ENCODE data around the gene PPP1R12C.
A peak's percentile ranks its signal among the peaks of the same experiment; 100 is the strongest.

PPP1R12C gene

DNA sequence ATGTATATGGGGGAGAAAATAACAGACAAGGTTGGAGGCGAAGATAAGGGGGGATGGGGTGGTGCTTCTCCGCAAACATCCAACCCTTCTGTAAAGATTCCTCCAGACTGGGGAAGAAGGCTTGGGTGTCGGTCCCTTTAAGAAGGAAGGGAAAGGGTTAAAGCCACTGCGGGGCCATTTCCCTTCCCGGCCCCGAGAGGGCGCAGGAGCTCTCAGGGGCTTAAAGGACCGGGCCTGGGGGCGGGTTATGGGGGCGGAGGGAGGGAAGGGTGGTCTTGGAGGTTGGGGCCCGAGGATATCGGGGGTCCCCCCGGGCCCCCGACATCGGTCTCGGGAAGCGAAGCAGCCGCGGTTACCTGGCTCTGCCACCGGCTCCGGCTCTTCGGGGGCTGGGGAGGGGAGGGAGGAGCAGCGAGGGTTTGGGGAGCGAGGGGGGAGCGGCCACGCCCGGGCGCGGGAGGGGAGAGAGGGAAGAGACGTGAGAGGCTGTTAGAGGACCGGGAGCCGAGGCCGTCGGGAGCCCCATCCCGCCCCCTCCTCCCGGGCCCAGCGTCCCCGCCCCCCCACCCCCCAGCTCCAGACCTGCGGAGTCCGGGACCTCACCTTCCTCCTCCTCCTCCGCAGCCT is 28.8 kb upstream of the PPP1R12C start:
- no peak for DNase-seq

DNA sequence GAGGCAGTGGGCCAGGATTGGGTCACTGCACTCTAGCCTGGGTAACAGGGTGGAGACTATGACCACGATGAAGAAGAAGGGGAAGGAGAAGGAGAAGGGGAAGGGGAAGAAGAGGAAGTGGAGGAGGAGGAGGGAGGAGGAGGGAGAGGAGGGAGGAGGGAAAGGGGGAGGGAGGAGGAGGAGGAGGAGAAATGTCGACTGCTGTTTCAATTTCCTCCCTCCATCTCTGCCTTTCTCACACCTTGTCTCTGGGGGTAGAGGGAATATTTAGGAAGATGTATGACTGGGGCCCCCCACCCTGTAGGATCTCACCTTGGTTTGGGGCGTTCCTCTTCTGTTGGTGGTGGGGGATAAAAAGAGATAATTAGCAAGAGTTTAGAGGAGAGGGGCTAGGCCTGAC is 27.8 kb upstream of the PPP1R12C start:
- no peak for DNase-seq

DNA sequence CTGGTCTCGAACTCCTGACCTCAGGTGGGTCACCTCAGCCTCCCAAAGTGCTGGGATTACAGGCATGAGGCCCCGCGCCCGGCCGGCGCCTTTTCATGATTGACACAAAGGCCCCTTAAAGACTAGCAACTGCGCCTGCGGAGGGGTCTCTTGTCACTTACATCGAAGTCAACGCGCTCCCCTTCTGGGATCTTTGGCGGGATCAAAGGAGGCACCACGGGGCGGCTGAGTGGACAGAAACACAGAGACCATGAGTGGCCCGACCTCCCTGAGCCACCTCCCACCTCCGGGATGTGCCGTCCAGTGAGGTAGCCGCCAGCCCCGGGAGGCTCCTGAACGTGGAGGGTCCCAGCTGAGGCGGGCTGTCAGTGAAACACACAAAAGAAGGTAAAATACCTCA is 24.3 kb upstream of the PPP1R12C start:
- DNase-seq, result no peak

DNA sequence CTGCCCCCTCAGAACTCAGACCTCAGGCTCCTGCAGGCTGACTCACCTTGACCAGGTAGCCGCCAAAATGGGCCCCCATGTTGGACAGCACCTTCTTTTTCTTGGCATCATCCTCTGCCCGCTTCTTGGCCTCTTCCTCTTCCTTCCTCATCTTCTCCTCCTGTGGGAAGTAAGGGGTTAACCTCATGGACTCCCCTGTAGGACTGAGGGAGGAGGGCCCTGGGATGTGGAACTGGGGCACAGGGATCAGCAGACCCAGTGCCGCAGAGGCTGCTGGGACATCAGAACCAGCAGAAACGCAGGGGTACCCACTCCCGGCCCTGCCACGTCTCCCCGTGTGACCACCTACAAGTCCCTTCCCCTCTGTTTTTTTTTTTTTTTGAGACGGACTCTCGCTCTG is 20.5 kb upstream of the PPP1R12C start:
- no peak for DNase-seq

DNA sequence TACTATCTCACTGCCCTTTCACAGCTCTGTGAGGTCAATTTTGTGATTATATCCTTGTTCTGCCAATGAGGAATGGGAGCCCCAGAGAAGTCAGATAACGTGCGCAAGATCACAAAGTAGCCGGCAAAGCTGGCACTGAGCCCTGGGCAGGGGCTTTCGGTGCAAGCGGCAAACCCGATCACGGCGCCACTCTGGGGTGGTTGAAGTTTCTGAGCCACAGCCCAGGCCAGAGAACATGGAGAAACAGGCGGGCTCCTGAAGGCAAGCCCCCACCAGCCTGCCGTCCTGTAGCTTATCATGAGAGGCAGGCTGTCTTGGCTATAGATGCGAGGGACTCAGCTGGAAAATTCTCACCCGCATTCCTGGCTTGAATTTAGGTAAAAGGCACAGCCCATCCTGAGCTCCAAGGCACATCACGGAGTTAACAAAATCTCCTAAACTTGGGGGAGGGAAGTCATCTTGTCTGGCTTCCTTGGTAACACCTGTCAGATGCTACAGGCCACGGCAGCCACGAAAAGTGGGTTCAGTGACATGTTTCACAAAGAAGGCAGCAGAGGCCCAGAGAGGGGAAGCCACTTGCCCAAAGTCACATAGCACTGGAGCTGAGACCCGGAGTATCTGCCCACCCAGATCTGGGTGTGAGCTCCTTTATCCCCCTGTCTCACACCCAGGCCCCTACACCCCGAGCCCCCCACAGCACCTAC is 19.1 kb upstream of the PPP1R12C start:
- DNase-seq, result no peak

DNA sequence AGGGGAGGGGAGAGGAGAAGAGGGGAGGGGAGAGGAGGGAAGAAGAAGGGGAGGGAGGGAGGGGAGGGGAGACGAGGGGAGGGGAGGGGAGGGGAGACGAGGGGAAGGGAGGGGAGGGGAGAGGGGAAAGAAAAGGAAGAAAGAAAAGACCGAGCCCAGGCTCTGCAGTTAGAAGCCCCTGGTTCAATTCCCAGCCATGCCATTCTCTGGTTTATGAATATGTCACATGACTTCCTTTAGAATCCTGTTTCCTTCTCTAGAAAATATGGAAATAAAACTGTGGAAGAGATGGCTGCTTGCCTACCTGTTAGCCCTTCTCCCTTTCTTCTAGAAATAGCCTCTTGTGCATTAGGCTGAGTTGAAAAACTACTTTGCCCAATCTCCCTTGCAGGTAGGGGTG is 17.3 kb upstream of the PPP1R12C start:
- DNase-seq, result no peak

DNA sequence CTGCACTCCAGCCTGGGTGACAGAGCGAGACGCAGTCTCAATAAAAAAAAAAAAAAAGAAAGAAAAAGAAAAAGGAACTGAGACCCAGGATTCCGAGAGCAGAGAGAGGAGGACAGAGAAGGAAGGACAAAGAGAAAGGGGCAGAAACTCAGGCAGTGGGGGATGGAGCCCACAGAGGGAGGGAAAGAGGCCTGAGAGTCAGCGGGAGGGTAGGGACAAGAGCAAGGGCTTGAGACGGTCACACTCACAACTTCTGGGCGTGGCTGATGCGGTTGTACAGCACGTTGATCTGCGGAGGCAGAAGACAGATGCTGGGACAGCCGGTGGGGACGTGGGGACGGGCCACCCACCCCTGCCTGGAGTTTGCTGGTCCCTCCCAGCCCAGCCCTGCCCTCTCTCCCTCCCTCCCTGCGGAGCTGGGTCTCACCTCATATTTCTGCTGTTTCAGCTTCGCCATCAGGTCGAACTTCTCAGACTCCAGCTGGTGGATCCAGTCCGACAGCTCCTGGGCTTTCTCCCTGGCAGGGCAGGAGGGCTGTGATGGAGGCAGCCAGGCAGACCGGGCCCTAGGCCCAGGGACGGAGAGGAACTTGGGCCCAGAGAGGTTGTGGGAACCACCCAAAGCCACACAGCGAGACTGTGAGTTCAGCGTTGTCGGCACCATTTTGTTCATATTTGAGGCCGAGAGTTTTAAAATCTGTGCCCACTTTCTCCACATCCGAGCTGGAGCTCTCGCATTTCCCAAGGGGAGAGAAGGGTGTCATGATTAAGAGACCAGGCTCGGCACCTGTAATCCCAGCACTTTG is 16.4 kb upstream of the PPP1R12C start:
- DNase-seq, result no peak

DNA sequence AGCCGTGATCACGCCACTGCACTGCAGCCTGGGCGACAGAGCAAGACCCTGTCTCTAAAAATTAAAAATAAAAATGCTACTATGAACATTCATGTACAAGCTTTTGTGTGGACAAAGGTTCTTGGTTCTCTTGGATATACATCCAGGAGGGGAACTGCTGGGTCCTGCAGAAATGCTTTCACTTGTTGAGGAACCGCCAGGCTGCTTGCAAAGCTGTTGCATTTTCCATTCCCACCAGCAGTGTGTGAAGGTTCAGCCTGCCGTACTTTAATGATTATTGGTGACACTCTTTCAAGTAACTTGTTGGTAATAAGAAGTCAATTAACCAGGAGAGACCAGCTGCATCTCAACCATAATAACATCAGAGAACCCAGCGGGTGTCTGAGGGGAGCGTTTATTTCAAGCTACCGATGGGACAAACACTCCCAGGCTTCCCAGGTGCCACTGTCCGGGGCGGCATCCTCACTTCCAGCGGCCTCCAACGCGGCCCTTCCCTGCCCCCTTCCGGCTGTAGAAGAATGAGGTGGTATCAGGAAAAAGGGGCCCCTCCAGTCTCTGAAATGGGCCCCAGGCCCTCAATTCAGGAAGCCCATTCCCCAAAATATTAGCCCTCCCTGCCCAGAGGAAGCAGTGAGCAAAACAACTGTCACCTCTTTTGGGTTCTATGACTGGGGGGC is 15.2 kb upstream of the PPP1R12C start:
- DNase-seq, result no peak

DNA sequence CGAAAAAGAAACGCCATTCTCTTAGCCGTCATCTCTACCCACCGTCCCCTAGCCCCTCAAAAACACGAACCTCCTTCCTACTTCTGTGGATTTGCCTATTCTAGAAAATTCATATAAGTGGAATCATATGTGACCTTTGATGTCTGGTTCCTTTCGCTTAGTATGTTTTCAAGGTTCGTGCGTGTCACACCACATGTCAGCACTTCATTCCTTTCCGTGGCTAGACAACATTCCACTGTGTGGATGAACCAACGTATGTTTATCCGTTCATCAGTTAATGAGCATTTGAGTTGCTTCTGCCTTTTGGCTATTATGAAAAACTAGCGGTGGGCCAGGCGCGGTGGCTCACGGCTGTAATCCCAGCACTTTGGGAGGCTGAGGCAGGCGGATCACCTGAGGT is 14.0 kb upstream of the PPP1R12C start:
- no peak for DNase-seq

DNA sequence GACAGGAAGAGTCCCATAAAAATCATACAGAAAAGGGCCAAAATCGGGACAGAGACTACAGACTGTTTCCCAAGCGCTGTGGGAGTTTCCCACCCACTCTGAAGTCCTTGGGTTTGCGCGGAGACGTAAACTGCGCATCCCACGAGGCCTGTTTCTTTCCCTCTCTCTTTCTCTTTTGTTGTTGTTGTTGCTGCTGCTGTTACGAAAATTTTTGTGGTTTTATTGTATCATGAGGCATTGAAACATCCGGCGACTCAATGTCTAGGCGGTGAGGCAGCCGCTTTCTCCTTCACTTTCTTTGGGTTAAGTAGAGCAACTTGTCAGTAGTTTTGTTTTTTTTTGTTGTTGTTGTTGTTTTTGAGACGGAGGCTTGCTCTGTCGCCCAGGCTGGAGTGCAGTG is 1.6 kb upstream of the PPP1R12C start:
- no peak for DNase-seq

DNA sequence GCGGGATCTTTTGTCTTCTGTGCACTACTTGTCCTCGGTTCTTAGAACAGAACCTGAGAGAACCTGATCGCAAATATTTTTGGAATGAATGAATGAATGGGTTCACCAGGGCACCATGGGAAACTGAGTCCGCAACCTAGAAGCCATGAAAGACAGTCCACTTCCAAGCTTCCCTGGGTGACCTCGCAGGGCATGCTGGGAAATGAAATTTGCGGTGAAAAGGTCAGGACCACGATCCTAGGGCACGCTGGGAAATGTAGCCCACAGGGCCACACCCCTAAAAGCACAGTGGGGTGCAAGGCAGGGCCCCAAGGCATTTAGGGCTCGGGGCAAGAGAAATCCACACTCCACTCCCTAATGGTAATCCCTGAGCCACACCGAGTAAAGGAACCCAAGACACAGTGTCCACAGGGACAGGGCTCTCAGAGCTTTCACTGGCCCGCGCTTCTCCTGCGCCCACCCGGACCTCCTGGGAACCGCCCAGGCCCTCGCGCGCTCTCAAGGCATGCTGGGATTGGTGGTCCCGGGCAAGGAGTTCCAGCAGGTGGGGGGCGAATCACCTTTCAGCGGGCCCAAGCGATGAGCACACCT is 1.1 kb upstream of the PPP1R12C start:
- DNase-seq, result no peak

DNA sequence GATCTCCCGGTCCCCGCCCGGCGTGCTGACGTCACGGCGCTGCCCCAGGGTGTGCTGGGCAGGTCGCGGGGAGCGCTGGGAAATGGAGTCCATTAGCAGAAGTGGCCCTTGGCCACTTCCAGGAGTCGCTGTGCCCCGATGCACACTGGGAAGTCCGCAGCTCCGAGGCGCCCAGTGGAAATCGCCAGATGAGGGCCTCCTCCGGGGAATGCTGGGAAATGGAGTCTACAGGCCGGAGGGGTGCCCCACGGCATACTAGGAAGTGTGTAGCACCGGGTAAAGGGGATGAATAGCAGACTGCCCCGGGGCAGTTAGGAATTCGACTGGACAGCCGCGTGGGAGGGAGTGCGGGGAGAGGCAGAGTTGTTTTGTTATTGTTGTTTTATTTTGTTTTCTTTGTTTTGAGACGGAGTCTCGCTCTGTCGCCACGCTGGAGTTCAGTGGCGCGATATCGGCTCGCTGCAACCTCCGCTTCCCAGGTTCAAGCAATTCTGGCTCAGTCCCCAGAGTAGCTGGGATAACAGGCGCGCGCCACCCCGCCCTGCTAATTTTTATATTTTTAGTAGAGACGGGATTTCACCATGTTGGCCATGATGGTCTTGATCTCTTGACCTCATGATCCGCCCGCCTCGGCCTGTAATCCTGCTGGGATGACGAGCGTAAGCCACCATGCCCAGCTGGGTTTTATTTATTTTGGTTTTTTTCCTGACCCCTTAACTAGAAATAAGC is 390 bp upstream of the PPP1R12C start:
- peak; percentile 95 for DNase-seq

DNA sequence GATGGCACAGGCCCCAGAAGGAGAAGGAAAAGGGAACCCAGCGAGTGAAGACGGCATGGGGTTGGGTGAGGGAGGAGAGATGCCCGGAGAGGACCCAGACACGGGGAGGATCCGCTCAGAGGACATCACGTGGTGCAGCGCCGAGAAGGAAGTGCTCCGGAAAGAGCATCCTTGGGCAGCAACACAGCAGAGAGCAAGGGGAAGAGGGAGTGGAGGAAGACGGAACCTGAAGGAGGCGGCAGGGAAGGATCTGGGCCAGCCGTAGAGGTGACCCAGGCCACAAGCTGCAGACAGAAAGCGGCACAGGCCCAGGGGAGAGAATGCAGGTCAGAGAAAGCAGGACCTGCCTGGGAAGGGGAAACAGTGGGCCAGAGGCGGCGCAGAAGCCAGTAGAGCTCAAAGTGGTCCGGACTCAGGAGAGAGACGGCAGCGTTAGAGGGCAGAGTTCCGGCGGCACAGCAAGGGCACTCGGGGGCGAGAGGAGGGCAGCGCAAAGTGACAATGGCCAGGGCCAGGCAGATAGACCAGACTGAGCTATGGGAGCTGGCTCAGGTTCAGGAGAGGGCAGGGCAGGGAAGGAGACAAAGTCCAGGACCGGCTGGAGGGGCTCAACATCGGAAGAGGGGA is 1.1 kb downstream of the PPP1R12C start:
- DNase-seq, result peak; percentile 40

DNA sequence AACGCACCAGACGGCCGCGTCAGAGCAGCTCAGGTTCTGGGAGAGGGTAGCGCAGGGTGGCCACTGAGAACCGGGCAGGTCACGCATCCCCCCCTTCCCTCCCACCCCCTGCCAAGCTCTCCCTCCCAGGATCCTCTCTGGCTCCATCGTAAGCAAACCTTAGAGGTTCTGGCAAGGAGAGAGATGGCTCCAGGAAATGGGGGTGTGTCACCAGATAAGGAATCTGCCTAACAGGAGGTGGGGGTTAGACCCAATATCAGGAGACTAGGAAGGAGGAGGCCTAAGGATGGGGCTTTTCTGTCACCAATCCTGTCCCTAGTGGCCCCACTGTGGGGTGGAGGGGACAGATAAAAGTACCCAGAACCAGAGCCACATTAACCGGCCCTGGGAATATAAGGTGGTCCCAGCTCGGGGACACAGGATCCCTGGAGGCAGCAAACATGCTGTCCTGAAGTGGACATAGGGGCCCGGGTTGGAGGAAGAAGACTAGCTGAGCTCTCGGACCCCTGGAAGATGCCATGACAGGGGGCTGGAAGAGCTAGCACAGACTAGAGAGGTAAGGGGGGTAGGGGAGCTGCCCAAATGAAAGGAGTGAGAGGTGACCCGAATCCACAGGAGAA is 1.9 kb downstream of the PPP1R12C start:
- DNase-seq, result no peak

DNA sequence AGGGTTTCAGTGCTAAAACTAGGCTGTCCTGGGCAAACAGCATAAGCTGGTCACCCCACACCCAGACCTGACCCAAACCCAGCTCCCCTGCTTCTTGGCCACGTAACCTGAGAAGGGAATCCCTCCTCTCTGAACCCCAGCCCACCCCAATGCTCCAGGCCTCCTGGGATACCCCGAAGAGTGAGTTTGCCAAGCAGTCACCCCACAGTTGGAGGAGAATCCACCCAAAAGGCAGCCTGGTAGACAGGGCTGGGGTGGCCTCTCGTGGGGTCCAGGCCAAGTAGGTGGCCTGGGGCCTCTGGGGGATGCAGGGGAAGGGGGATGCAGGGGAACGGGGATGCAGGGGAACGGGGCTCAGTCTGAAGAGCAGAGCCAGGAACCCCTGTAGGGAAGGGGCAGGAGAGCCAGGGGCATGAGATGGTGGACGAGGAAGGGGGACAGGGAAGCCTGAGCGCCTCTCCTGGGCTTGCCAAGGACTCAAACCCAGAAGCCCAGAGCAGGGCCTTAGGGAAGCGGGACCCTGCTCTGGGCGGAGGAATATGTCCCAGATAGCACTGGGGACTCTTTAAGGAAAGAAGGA is 2.8 kb downstream of the PPP1R12C start:
- DNase-seq, result no peak

DNA sequence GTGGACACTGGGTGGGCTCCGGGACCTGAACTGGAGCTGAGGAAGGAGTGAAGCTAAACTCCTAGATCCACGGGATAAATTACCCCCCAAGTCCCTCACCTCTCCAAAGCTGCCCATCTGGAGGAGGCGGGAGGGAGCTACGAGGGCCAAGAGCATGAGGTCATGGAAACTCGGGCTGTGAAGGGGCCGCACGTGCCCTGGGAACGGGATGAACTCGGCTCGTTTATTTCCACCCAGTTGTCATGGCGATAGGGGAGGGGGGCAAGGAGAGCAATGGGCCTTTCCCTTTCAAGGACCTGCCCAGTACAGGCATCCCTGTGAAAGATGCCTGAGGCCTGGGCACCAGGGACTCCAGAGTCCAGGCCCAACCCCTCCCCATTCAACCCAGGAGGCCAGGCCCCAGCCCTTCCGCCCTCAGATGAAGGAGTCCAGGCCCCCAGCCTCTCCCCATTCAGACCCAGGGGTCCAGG is 3.8 kb downstream of the PPP1R12C start:
- no peak for DNase-seq

DNA sequence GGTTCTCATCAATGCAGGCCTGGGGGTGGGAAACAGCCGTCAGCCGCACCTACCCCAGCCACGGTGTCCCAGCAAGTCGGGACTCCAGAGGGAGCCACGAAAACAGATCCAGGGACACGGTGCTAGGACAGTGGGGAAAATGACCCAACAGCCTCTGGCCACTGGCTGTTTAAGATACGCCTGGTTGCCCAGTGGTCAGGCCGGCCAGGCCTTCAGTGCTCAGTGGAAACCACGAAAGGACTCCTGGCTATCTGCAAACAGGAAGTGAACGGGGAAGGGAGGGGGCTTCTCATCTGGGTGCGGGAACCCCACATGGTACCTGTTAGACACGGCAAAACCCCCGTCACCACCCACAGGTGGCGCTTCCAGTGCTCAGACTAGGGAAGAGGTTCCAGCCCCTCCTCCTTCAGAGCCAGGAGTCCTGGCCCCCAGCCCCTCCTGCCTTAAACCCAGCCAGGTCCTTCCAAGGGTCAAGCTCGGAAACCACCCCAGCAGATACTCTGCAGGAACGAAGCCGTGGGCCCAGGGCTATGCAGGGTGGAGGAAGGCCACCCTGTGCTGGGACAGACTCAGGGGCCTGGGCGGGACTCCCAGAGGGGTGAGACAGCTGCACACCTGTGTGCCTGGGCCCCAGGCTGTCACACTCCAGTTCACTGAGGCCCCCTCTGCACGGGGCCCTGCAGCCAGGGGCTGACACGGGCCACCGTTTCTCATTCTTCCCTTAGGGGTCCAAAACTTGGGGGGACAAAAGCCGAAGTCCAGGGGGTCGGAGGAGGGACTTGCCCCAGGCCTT is 4.5 kb downstream of the PPP1R12C start:
- no peak for DNase-seq

DNA sequence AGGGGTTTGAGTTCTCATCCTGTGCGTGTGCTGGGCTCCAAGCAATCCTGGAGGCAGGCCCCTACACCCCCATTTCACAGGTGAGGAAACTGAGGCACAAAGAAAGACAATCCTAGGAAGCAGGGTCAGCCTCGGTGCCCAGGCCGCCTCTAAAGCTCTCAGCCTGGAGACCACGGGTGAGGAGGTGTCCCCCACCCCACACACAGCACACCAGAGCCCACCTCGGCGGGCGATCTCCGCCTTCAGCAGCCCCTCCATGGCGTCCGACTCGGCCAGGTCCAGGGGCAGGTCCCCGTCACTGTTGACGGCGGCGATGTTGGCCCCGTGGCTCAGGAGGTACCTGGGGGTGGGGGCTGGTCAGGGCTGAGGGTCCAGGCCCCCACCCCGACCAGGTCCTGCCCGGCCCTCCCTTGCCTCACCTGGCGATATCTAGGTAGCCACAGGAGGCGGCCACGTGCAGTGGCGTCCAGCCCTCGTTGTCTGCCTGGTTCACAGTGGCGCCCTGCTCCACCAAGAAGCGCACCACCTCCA is 5.1 kb downstream of the PPP1R12C start:
- DNase-seq, result no peak

DNA sequence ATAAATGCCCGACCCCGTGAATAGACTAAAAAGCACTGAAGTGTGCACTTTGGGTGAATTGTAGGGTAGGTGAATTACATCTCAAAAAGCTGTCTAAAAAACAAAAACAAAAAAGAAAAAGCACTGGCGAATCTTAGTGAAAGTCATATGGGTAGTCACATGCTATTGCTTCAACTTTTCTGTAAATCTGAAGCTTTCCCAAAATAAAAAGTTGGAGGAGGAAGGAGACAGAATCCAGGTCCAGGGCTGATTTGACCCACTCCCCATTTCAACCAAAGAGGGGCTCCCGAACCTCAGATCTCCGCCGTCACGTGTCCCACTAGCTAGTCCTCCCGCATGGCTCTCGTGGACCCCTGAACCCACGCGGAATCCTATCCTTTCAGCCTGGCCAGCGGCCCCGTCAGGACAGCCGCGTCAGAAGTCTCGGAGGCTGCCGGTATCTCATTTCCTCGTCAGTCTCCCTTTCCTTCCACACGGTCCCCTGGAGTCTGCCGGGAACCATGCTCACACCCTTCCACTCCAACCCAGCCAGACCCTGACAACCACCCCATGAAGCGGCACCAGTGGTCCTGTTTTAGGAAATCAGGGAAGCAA is 6.1 kb downstream of the PPP1R12C start:
- no peak for DNase-seq
